Measurements from ENCODE around the gene RGS18.

GRCh38 chr1:192225266-192225665 is 67.0 kb downstream of the RGS18 start:
- no peak for TF ChIP-seq TEAD4 (IDR thresholded peaks at IDR 0.05)
- TF ChIP-seq TAF1 (IDR thresholded peaks at IDR 0.05; ENCODE audit: low read depth), result no peak
- no peak for TF ChIP-seq ZBTB7A (IDR thresholded peaks at IDR 0.05; ENCODE audit: low read depth)
- no peak for TF ChIP-seq CREB1 (IDR thresholded peaks at IDR 0.05; ENCODE audit: low read depth)
- no peak for TF ChIP-seq REST (IDR thresholded peaks at IDR 0.05; ENCODE audit: low read depth)
